ENCODE data around the gene CLIC5. TPM values are rescaled to one million over a fixed set of nuclear protein-coding genes. Genes with fewer than 3 reads are reported as not detected.
A peak's percentile ranks its signal among the peaks of the same experiment; 100 is the strongest.

CLIC5 gene
- total and polyA plus RNA-seq, 3 donors from 2014 or later = 2.7 to 17.1 (median 4.8) TPM

DNA sequence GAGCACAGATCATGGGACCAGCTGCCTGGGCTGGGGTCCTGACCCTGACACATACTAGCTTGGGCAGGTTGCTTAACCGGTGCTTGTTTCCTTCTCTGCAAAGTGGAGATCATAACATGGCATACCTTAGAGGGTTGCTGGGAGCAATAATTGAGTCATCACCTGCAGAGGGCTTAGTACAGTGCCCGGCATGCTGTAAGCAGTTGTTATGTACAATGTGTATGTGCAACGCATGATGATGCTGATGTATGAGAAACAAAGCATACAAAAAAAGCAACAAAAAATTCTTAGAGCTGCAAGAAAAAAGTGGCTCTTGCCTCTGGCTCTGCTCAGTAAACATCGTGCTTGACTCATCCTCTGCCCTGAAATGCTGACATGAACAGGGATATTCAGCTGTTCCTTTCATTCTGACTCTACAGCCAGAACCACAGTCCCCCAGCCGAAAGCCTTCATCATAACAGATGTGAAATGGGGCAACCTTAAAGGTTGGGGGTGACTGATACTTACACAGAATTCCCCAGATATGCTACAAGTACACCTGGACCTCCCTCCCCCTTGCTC, 91.7 kb downstream of the CLIC5 start:
- H3K4me3 ChIP-seq = no peak overlapping the region
- H3K27me3 ChIP-seq = no peaks in the 10 kb centered on the region
- TF ChIP-seq, protein P1, sequence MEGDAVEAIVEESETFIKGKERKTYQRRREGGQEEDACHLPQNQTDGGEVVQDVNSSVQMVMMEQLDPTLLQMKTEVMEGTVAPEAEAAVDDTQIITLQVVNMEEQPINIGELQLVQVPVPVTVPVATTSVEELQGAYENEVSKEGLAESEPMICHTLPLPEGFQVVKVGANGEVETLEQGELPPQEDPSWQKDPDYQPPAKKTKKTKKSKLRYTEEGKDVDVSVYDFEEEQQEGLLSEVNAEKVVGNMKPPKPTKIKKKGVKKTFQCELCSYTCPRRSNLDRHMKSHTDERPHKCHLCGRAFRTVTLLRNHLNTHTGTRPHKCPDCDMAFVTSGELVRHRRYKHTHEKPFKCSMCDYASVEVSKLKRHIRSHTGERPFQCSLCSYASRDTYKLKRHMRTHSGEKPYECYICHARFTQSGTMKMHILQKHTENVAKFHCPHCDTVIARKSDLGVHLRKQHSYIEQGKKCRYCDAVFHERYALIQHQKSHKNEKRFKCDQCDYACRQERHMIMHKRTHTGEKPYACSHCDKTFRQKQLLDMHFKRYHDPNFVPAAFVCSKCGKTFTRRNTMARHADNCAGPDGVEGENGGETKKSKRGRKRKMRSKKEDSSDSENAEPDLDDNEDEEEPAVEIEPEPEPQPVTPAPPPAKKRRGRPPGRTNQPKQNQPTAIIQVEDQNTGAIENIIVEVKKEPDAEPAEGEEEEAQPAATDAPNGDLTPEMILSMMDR (IDR thresholded peaks at IDR 0.05) = no peak
- TF ChIP-seq POLR2A (IDR thresholded peaks at IDR 0.05) = no peak
- no peak for DNase-seq
- H3K9me3 ChIP-seq = no peaks in the 10 kb centered on the region
- no peaks in the 10 kb centered on the region for H3K4me1 ChIP-seq
- H3K36me3 ChIP-seq (ENCODE audit: low read depth, missing control alignments) = no peaks in the 10 kb centered on the region
- 76 to 85% methylated on average over 5 of the region's 5 CpGs for whole genome bisulfite sequencing, 2 donors
- no peak overlapping the region for H3K27ac ChIP-seq
- intact Hi-C loops (cut with DNase I; ENCODE audit: low total_unique reads) = loop anchor here (10.0 kb wide), 1 partner anchor 491 kb away; no protein-coding TSS in a partner anchor

DNA sequence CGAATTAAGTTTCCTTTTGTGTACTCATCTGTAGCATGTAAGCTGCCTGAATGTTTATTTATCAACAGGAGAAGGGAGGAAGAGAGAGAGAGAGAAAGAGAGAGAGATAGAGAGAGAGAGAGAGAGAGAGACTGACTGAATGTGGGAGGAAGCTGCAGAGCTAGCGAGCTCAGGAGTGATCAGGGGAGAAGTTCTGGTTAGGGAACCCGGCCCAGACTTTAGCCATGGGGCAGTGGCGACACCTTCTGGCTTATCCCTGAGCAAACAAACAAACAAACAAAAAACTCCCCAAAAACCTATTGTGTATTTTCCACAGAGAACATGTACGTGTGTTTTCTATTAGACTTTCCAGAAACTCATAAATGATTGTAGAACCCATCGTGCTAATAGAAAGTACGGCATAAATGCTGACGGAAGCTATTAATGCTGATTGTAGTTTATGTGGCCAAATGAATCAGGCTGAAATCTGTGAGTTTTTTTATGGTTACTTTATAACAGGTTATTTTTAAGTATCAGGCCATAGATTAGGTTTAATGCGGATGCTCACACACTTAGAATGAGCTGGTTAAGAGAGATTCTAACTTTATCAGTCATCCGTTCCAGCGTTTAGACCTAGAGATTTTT, 92.8 kb downstream of the CLIC5 start:
- TF ChIP-seq POLR2A (IDR thresholded peaks at IDR 0.05) = no peak
- TF ChIP-seq, protein P1 (IDR thresholded peaks at IDR 0.05) = peak; percentile 53 to 70 (median 64)
- intact Hi-C loops (cut with DNase I; ENCODE audit: low total_unique reads) = loop anchor here (10.0 kb wide), 1 partner anchor 492 kb away; no protein-coding TSS in a partner anchor
- no peaks in the 10 kb centered on the region for H3K36me3 ChIP-seq (ENCODE audit: low read depth, missing control alignments)
- no peak overlapping the region for H3K27ac ChIP-seq
- no peaks in the 10 kb centered on the region for H3K27me3 ChIP-seq
- DNase-seq = peak; percentile 83
- WGBS, 2 donors = 33 to 58% methylated on average over 11 of the region's 11 CpGs
- H3K4me3 ChIP-seq = no peak overlapping the region
- H3K9me3 ChIP-seq = no peaks in the 10 kb centered on the region
- H3K4me1 ChIP-seq = no peaks in the 10 kb centered on the region

DNA sequence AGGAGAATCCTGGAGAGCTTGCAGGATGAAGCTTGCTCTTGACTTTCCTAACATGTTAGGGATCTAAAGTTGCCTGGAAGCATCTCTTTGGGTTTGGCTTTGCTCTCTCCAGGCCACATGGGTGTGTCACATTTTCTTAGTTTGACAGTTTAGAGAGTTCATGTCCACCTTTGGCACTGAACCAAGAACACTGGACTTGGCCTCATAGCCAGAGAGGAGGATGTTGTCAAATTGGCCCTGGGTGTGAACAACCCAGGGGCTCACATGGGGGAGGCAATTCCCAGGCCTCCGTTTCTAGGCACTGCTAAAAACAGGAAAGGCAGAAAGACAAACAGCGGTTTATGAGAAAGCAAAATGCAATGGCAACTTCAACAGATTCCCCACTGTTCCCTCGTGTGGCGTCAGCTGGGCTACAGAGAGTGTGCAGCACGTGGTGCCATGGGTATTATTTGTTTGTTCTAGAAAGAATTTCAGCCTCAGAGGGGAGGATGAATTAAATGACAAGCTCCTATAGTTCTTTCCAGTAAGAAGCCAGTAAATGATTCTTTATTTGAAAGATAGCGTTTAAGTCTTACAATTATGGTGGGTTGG, 93.9 kb downstream of the CLIC5 start:
- 69 to 79% methylated on average over 6 of the region's 6 CpGs for WGBS, 2 donors
- peak; percentile 16 for DNase-seq
- Histone ChIP-seq H3K4me3 (no peak overlapping the region), H3K36me3 (ENCODE audit: low read depth, missing control alignments) (no peaks in the 10 kb centered on the region), H3K9me3 (no peaks in the 10 kb centered on the region), H3K27me3 (no peaks in the 10 kb centered on the region), H3K4me1 (no peaks in the 10 kb centered on the region), H3K27ac (no peak overlapping the region)
- intact Hi-C loops (cut with DNase I; ENCODE audit: low total_unique reads) = loop anchor here (10.0 kb wide), 1 partner anchor 493 kb away; no protein-coding TSS in a partner anchor
- TF ChIP-seq, protein P1 (IDR thresholded peaks at IDR 0.05) = no peak
- no peak for TF ChIP-seq POLR2A (IDR thresholded peaks at IDR 0.05)

DNA sequence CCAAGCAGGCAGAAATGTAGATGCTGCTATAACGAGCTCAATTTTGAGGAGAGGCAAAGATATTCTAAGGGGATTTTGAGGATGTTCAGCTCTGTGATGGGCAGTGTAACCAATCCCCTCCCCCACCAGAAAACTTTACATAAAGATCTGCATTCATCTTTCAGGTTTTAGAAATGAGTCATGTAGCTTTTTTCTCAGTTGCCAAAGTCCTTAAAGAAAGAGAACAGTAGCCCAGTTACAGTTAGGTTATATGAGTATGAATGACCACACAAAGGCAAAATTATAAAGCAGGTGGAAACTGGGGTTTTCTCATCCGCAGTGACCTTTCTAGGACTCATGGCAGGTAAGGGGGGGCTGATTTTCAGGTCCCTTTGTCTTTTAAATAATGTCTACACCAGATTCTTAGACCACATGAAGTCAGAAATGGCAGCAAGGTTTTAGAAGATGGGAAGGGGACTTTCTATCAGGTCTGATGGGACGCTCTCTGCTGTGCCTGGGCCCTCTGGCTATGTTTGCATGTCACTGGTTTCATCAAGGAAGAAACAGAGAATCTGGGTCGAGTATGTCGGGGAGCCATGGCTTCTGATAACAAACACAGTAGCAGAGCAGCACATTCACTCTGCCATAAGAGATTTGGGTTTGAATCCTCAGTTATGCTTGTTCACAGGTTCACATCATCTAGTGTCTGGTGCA, 94.7 kb downstream of the CLIC5 start:
- H3K27ac ChIP-seq = no peak overlapping the region
- H3K9me3 ChIP-seq = no peaks in the 10 kb centered on the region
- H3K27me3 ChIP-seq = no peaks in the 10 kb centered on the region
- DNase-seq = no peak
- TF ChIP-seq, protein P1 (IDR thresholded peaks at IDR 0.05) = no peak
- no peak for TF ChIP-seq POLR2A (IDR thresholded peaks at IDR 0.05)
- WGBS, 2 donors = 84 to 89% methylated on average over 5 of the region's 5 CpGs
- intact Hi-C loops (cut with DNase I; ENCODE audit: low total_unique reads) = loop anchor here (10.0 kb wide), 1 partner anchor 494 kb away; no protein-coding TSS in a partner anchor
- no peaks in the 10 kb centered on the region for H3K36me3 ChIP-seq (ENCODE audit: low read depth, missing control alignments)
- H3K4me1 ChIP-seq = no peaks in the 10 kb centered on the region
- no peak overlapping the region for H3K4me3 ChIP-seq

Measured in testis (tissue), 3 donors.